K562 (cell line): ENCODE results near the gene ZNF624. TPM values are rescaled to one million over a fixed set of nuclear protein-coding genes. Genes with fewer than 3 reads are reported as not detected.

Experiments
- GTF2B ChIP-seq: IDR thresholded peaks from 2 replicates; pipeline ENCODE4 v1.6.1; 2011; ENCODE audit not compliant: insufficient read length; ENCODE audit errors: extremely low read depth
- KAT8 ChIP-seq: fragments of 450-650 bp; IDR thresholded peaks from 2 replicates; pipeline ENCODE4 v1.6.1; 2016; ENCODE audit warnings: low read depth, mild to moderate bottlenecking
- KDM4B ChIP-seq, 2 experiments: fragments of 450-650 bp in 1 of 2; sonication (generic) in 1 of 2; IDR thresholded peaks; 2 replicates each; pipeline ENCODE4 v1.6.1; 2016 to 2017; ENCODE audit warnings: borderline replicate concordance in 2 of 2, antibody characterized with exemption in 1 of 2, low read depth in 1 of 2, mild to moderate bottlenecking in 1 of 2
- MAFK ChIP-seq: IDR thresholded peaks from 2 replicates; pipeline ENCODE4 v1.6.1; 2011; ENCODE audit warnings: low read length, improper control_type of control experiment
- MIER1 ChIP-seq: fragments of 450-650 bp; IDR thresholded peaks from 2 replicates; pipeline ENCODE4 v1.6.1; 2016; ENCODE audit warnings: antibody characterized with exemption, mild to moderate bottlenecking, low read depth
- MTA3 ChIP-seq: fragments of 450-650 bp; formaldehyde crosslinking; IDR thresholded peaks from 2 replicates; pipeline ENCODE4 v1.6.1; 2017; ENCODE audit warnings: mild to moderate bottlenecking, borderline replicate concordance
- NCOR1 ChIP-seq: fragments of 450-650 bp; IDR thresholded peaks from 2 replicates; pipeline ENCODE4 v1.6.1; 2016; ENCODE audit warnings: mild to moderate bottlenecking, moderate library complexity
- RFX7 ChIP-seq: fragments of 250-450 bp; sonication (Bioruptor Pico); IDR thresholded peaks from 2 replicates; pipeline ENCODE4 v1.5.1; 2021; ENCODE audit warnings: mild to moderate bottlenecking
- SP2 ChIP-seq: IDR thresholded peaks from 2 replicates; pipeline ENCODE4 v1.6.1; 2011; ENCODE audit warnings: mild to moderate bottlenecking, low read depth, low read length, moderate library complexity; ENCODE audit not compliant: poor library complexity, severe bottlenecking; ENCODE audit errors: extremely low read depth
- STAG1 ChIP-seq: sonication (generic); formaldehyde crosslinking; IDR thresholded peaks from 2 replicates; pipeline ENCODE4 v1.5.0; 2020; ENCODE audit warnings: missing genetic modification reagents, borderline replicate concordance
- STAT5B ChIP-seq: fragments of 250-450 bp; sonication (Bioruptor Pico); IDR thresholded peaks from 2 replicates; pipeline ENCODE4 v1.8.0; 2021; ENCODE audit warnings: mild to moderate bottlenecking, inconsistent platforms
- ZBTB49 ChIP-seq: sonication (generic); formaldehyde crosslinking; IDR thresholded peaks from 2 replicates; pipeline ENCODE4 v1.8.0; 2022; ENCODE audit warnings: missing genetic modification reagents, mild to moderate bottlenecking, borderline replicate concordance
- ZKSCAN3 ChIP-seq: fragments of 250-450 bp; sonication (Bioruptor Pico); IDR thresholded peaks from 2 replicates; pipeline ENCODE4 v1.4.0; 2020
- ZNF239 ChIP-seq: fragments of 250-450 bp; sonication (Bioruptor Pico); IDR thresholded peaks from 2 replicates; pipeline ENCODE4 v1.4.0; 2020; ENCODE audit warnings: mild to moderate bottlenecking
- ZNF280A ChIP-seq: fragments of 450-650 bp; IDR thresholded peaks from 2 replicates; pipeline ENCODE4 v1.6.1; 2018; ENCODE audit warnings: mild to moderate bottlenecking, low read depth; ENCODE audit not compliant: partially characterized antibody
- ZZZ3 ChIP-seq: fragments of 450-650 bp; IDR thresholded peaks from 2 replicates; pipeline ENCODE4 v1.6.1; 2016; ENCODE audit warnings: antibody characterized with exemption, mild to moderate bottlenecking, moderate library complexity
- polyA plus RNA-seq, 8 experiments: library from polyadenylated mRNA; depleted of rRNA in 4 of 8; stranded (reverse) in 5 of 8; unstranded in 3 of 8; fragments of >200 nt; fragmentation: Nextera tagmentation in 2 of 8; fragmentation: Illumina TruSeq in 1 of 8; extraction: Ambion mirVana in 2 of 8; extraction: Trizol in 1 of 8; gene quantifications; 2 replicates each; pipeline versions ENCODE4 v1.2.1 to v1.2.3, GENCODE V29; 2011 to 2014; ENCODE audit warnings: inconsistent platforms in 1 of 8, missing spikeins in 1 of 8
- total RNA-seq, 7 experiments: library from RNA; depleted of rRNA in 6 of 7; stranded (reverse); fragments of >200 nt in 6 of 7; fragmentation: Illumina TruSeq in 2 of 7; extraction: Trizol in 2 of 7; gene quantifications; 2 replicates each; pipeline versions ENCODE4 v1.2.1 to v1.2.3, GENCODE V29; 2011 to 2021; ENCODE audit warnings: low replicate concordance in 1 of 7
- TF ChIP-seq, protein P1 (sequence below): fragments of 450-650 bp; IDR thresholded peaks from 2 replicates; pipeline ENCODE4 v1.6.1; 2017; ENCODE audit warnings: mild to moderate bottlenecking, moderate library complexity
- TF ChIP-seq, protein P2 (sequence below), 2 experiments: IDR thresholded peaks in 1 of 2; conservative IDR thresholded peaks in 1 of 2; 2 replicates each; pipeline ENCODE4 v1.6.1; 2016; ENCODE audit warnings: low read depth in 2 of 2, mild to moderate bottlenecking in 1 of 2, missing compliant biosample characterization in 1 of 2, missing genetic modification characterization in 1 of 2, moderate library complexity in 1 of 2

The ZNF624 gene
- total and polyA plus RNA-seq, 9 of the 15 experiments (the other 6 are each of a cell fraction or from before 2014, with no cell fraction given), result 0.34 to 2.1 (median 1.1) TPM

- TF ChIP-seq ZBTB49 (no peak), NCOR1 (no peak), SP2 (no peak), MIER1 (no peak), KDM4B (IDR thresholded peaks at IDR 0.05; ENCODE audit: borderline replicate concordance in 2 of 2, low read depth in 1 of 2) (no peak), STAG1 (CRISPR knock-in tag) (peak; percentile 38; the same call in 1 of the 2 replicates), ZZZ3 (no peak), STAT5B (CRISPR knock-in tag) (no peak), ZNF280A (no peak), MAFK (no peak), KAT8 (no peak), GTF2B (no peak), ZKSCAN3 (CRISPR knock-in tag) (no peak), RFX7 (no peak), MTA3 (no peak), ZNF239 (CRISPR knock-in tag) (no peak)
- TF ChIP-seq, protein P1, sequence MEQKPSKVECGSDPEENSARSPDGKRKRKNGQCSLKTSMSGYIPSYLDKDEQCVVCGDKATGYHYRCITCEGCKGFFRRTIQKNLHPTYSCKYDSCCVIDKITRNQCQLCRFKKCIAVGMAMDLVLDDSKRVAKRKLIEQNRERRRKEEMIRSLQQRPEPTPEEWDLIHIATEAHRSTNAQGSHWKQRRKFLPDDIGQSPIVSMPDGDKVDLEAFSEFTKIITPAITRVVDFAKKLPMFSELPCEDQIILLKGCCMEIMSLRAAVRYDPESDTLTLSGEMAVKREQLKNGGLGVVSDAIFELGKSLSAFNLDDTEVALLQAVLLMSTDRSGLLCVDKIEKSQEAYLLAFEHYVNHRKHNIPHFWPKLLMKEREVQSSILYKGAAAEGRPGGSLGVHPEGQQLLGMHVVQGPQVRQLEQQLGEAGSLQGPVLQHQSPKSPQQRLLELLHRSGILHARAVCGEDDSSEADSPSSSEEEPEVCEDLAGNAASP, result no peak
- TF ChIP-seq, protein P2, sequence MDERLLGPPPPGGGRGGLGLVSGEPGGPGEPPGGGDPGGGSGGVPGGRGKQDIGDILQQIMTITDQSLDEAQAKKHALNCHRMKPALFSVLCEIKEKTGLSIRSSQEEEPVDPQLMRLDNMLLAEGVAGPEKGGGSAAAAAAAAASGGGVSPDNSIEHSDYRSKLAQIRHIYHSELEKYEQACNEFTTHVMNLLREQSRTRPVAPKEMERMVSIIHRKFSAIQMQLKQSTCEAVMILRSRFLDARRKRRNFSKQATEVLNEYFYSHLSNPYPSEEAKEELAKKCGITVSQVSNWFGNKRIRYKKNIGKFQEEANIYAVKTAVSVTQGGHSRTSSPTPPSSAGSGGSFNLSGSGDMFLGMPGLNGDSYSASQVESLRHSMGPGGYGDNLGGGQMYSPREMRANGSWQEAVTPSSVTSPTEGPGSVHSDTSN (CRISPR knock-in tag; IDR thresholded peaks at IDR 0.05; ENCODE audit: low read depth), result no peak
- TF ChIP-seq, protein P2 (tag; conservative IDR thresholded peaks at IDR 0.05; ENCODE audit: low read depth), result no peak
Observed at GRCh38 chr17:16589097-16589969, 64.3 kb downstream of the ZNF624 start (continued).
